Measurements from ENCODE around the gene PAX8. TPM values are rescaled to one million over a fixed set of nuclear protein-coding genes. Genes with fewer than 3 reads are reported as not detected.

The PAX8 gene
- total RNA-seq, 4 donors from 2014 or later = 0.91 to 5.2 (median 4.3) TPM

- DNase-seq (ENCODE audit: low spot score in 2 of 2) = no peak
- intact Hi-C loops (cut with DNase I; ENCODE audit: low total_unique reads) = no loop called here
- WGBS, 2 donors = 15 to 17% methylated on average over 54 of the region's 56 CpGs
- H3K4me3 ChIP-seq (ENCODE audit: low read depth, poor library complexity, severe bottlenecking) = no peak overlapping the region
- no peak for TF ChIP-seq POLR2A (IDR thresholded peaks at IDR 0.05)
- no peak for TF ChIP-seq CTCF (IDR thresholded peaks at IDR 0.05)
These were observed 1.1 kb downstream of the PAX8 start for GRCh38 chr2:113277474-113278072.

- DNase-seq (ENCODE audit: low spot score in 2 of 2) = no peak
- 8 to 9% methylated on average over 36 to 37 of the region's 41 CpGs for whole genome bisulfite sequencing, 2 donors
- H3K4me3 ChIP-seq (ENCODE audit: low read depth, poor library complexity, severe bottlenecking) = no peak overlapping the region
- no peak for TF ChIP-seq POLR2A (IDR thresholded peaks at IDR 0.05)
- TF ChIP-seq CTCF (IDR thresholded peaks at IDR 0.05) = no peak
- intact Hi-C loops (cut with DNase I; ENCODE audit: low total_unique reads) = no loop called here
These were observed 1.8 kb downstream of the PAX8 start for GRCh38 chr2:113276761-113277425.

GRCh38 chr2:113276216-113276760 lies 2.4 kb downstream of the PAX8 start:
- intact Hi-C loops (cut with DNase I; ENCODE audit: low total_unique reads) = no loop called here
- no peak overlapping the region for H3K4me3 ChIP-seq (ENCODE audit: low read depth, poor library complexity, severe bottlenecking)
- TF ChIP-seq POLR2A (IDR thresholded peaks at IDR 0.05) (no peak), CTCF (IDR thresholded peaks at IDR 0.05) (no peak)
- DNase-seq (ENCODE audit: low spot score in 2 of 2) = no peak
- 27 to 29% methylated on average over 18 of the region's 18 CpGs for WGBS, 2 donors

- DNase-seq (ENCODE audit: low spot score in 2 of 2) = no peak
- intact Hi-C loops (cut with DNase I; ENCODE audit: low total_unique reads) = no loop called here
- 20 to 30% methylated on average over 38 of the region's 38 CpGs for WGBS, 2 donors
- no peak overlapping the region for H3K4me3 ChIP-seq (ENCODE audit: low read depth, poor library complexity, severe bottlenecking)
- TF ChIP-seq CTCF (IDR thresholded peaks at IDR 0.05) (no peak), POLR2A (IDR thresholded peaks at IDR 0.05) (no peak)
These were observed 3.0 kb downstream of the PAX8 start for GRCh38 chr2:113275556-113276215.

- H3K4me3 ChIP-seq (ENCODE audit: low read depth, poor library complexity, severe bottlenecking) = no peak overlapping the region
- no peak for TF ChIP-seq CTCF (IDR thresholded peaks at IDR 0.05)
- no peak for TF ChIP-seq POLR2A (IDR thresholded peaks at IDR 0.05)
- intact Hi-C loops (cut with DNase I; ENCODE audit: low total_unique reads) = no loop called here
- no peak for DNase-seq (ENCODE audit: low spot score in 2 of 2)
These were observed 4.3 kb downstream of the PAX8 start for GRCh38 chr2:113274432-113274831.

All from lower leg skin (tissue), 4 donors.